Naive B cell (primary cell): ENCODE data around the gene DHX34. TPM values are rescaled to one million over a fixed set of nuclear protein-coding genes. Genes with fewer than 3 reads are reported as not detected.
"Not testable (repeated sequence)": the region's sequence is repeated elsewhere in the genome, so short reads cannot be mapped to it uniquely, and the experiment has no call there.

Source experiments
- ATAC-seq, 2 donors: fragments of 150-1000 bp; cut with Tn5 transposase; 2 replicates each; pipeline ENCODE4 v1.10.0; 2021; ENCODE audit warnings: low read depth in 2 of 2, mild to moderate bottlenecking in 2 of 2, moderate library complexity in 2 of 2
- DNase-seq: peaks from one replicate; pipeline ENCODE4 v3.0.0; 2022
- H3K27ac Mint-ChIP-seq, 6 donors: one replicate each; pipeline ENCODE4 v1.8.0; 2020 to 2022; ENCODE audit warnings: mild to moderate bottlenecking in 6 of 6, mixed read lengths in 6 of 6, moderate library complexity in 5 of 6, inconsistent platforms in 2 of 6
- H3K27me3 Mint-ChIP-seq, 3 donors: one replicate each; pipeline ENCODE4 v1.8.0; 2021 to 2022; ENCODE audit warnings: mixed read lengths in 3 of 3, mild to moderate bottlenecking in 1 of 3
- H3K36me3 Mint-ChIP-seq, 2 donors: one replicate each; pipeline ENCODE4 v1.8.0; 2020 to 2022; ENCODE audit warnings: mixed read lengths in 2 of 2, inconsistent platforms in 1 of 2, mild to moderate bottlenecking in 1 of 2
- H3K4me1 Mint-ChIP-seq, 3 donors: one replicate each; pipeline ENCODE4 v1.8.0; 2020 to 2022; ENCODE audit warnings: mixed read lengths in 3 of 3, inconsistent platforms in 1 of 3, mild to moderate bottlenecking in 1 of 3, moderate library complexity in 1 of 3
- H3K4me3 Mint-ChIP-seq, 8 donors: one replicate each; pipeline ENCODE4 v1.8.0; 2020 to 2022; ENCODE audit warnings: mild to moderate bottlenecking in 8 of 8, mixed read lengths in 8 of 8, moderate library complexity in 8 of 8, inconsistent platforms in 2 of 8
- H3K9me3 Mint-ChIP-seq, 7 donors: one replicate each; pipeline ENCODE4 v1.8.0; 2020 to 2022; ENCODE audit warnings: mixed read lengths in 7 of 7, mild to moderate bottlenecking in 5 of 7, inconsistent platforms in 2 of 7, moderate library complexity in 1 of 7
- polyA plus RNA-seq, 6 donors: library from polyadenylated mRNA; unstranded; fragments of 300-500 nt; fragmentation: Illumina TruSeq; gene quantifications; one replicate each; pipeline ENCODE4 v1.2.3, GENCODE V29; 2021; ENCODE audit warnings: low read depth in 6 of 6

The DHX34 gene
- polyA plus RNA-seq, 6 donors from 2014 or later, result 3.0 to 13.3 (median 4.1) TPM; not detected in 1

- DNase-seq, result no peak
- peaks cover 0 to 24% of the 10 kb centered on the region in 2 donors for H3K36me3 Mint-ChIP-seq
- H3K27ac Mint-ChIP-seq, result no peak overlapping the region
- no peaks in the 10 kb centered on the region for H3K27me3 Mint-ChIP-seq
- ATAC-seq, result no peak
- H3K9me3 Mint-ChIP-seq, result peaks cover 0 to 3% (median 0%) of the 10 kb centered on the region in 7 donors
- peak overlapping the region in 1 of 8 donors; percentile 29 for H3K4me3 Mint-ChIP-seq
- peaks cover 9 to 15% (median 12%) of the 10 kb centered on the region in 3 donors for H3K4me1 Mint-ChIP-seq
These were observed 28.1 kb downstream of the DHX34 start for GRCh38 chr19:47377208-47377701.

GRCh38 chr19:47377801-47378200, 28.7 kb downstream of the DHX34 start:
- Mint-ChIP-seq H3K36me3 (peaks cover 0 to 22% of the 10 kb centered on the region in 2 donors), H3K27ac (no peak overlapping the region), H3K4me1 (peaks cover 11 to 18% (median 16%) of the 10 kb centered on the region in 3 donors), H3K27me3 (no peaks in the 10 kb centered on the region), H3K9me3 (peaks cover 0 to 3% (median 0%) of the 10 kb centered on the region in 7 donors), H3K4me3 (no peak overlapping the region)
- DNase-seq (no peak), ATAC-seq (no peak)

GRCh38 chr19:47378246-47378645, 29.1 kb downstream of the DHX34 start:
- ATAC-seq (no peak), DNase-seq (no peak)
- Mint-ChIP-seq H3K27me3 (no peaks in the 10 kb centered on the region), H3K36me3 (peaks cover 0 to 22% of the 10 kb centered on the region in 2 donors), H3K4me1 (peaks cover 14 to 22% (median 20%) of the 10 kb centered on the region in 3 donors), H3K27ac (no peak overlapping the region), H3K4me3 (no peak overlapping the region), H3K9me3 (peaks cover 0 to 3% (median 0%) of the 10 kb centered on the region in 7 donors)

- ATAC-seq, result no peak
- Mint-ChIP-seq H3K27me3 (no peaks in the 10 kb centered on the region), H3K4me1 (peaks cover 15 to 26% (median 25%) of the 10 kb centered on the region in 3 donors), H3K36me3 (peaks cover 0 to 22% of the 10 kb centered on the region in 2 donors), H3K27ac (no peak overlapping the region), H3K9me3 (peaks cover 0 to 3% (median 0%) of the 10 kb centered on the region in 7 donors), H3K4me3 (no peak overlapping the region)
- DNase-seq, result no peak
These were observed 30.3 kb downstream of the DHX34 start for GRCh38 chr19:47379381-47379938.

- Mint-ChIP-seq H3K27me3 (peaks cover 0 to under 1% (median 0%) of the 10 kb centered on the region in 3 donors), H3K4me3 (peak overlapping the region in 1 of 8 donors; percentile 25), H3K9me3 (peaks cover 0 to 3% (median 0%) of the 10 kb centered on the region in 7 donors), H3K4me1 (peaks cover 15 to 26% (median 25%) of the 10 kb centered on the region in 3 donors), H3K27ac (peak overlapping the region in 3 of 6 donors; percentile 15 to 53 (median 20)), H3K36me3 (peaks cover 0 to 22% of the 10 kb centered on the region in 2 donors)
- ATAC-seq, result no peak
- DNase-seq, result no peak
These were observed 31.4 kb downstream of the DHX34 start for GRCh38 chr19:47380559-47380958.

- Mint-ChIP-seq H3K4me3 (no peak overlapping the region), H3K36me3 (peaks cover 0 to 22% of the 10 kb centered on the region in 2 donors), H3K4me1 (peaks cover 15 to 26% (median 25%) of the 10 kb centered on the region in 3 donors), H3K9me3 (peaks cover 0 to 3% (median 0%) of the 10 kb centered on the region in 7 donors), H3K27ac (peak overlapping the region in 3 of 6 donors; percentile 53 to 81 (median 65)), H3K27me3 (peaks cover 0 to 4% (median 0%) of the 10 kb centered on the region in 3 donors)
- DNase-seq (no peak), ATAC-seq (no peak)
These were observed 32.0 kb downstream of the DHX34 start for GRCh38 chr19:47381121-47381520.

- peaks cover 0 to 22% of the 10 kb centered on the region in 2 donors for H3K36me3 Mint-ChIP-seq
- DNase-seq, result peak; percentile 14
- peak; percentile 74 to 83 for ATAC-seq
- H3K9me3 Mint-ChIP-seq, result peaks cover 0 to 3% (median 0%) of the 10 kb centered on the region in 7 donors
- H3K4me3 Mint-ChIP-seq, result peak overlapping the region in 3 of 8 donors; percentile 3 to 69 (median 15)
- H3K4me1 Mint-ChIP-seq, result peaks cover 15 to 26% (median 25%) of the 10 kb centered on the region in 3 donors
- H3K27me3 Mint-ChIP-seq, result peaks cover 0 to 4% (median 0%) of the 10 kb centered on the region in 3 donors
- H3K27ac Mint-ChIP-seq, result peak overlapping the region in 5 of 6 donors; percentile 65 to 81 (median 72)
These were observed 32.7 kb downstream of the DHX34 start for GRCh38 chr19:47381653-47382279.

GRCh38 chr19:47383890-47384289, 34.8 kb downstream of the DHX34 start:
- not testable (repeated sequence) for H3K27me3 Mint-ChIP-seq

GRCh38 chr19:47384533-47384932, 35.4 kb downstream of the DHX34 start:
- H3K27ac Mint-ChIP-seq, H3K27me3 Mint-ChIP-seq, H3K9me3 Mint-ChIP-seq, H3K4me3 Mint-ChIP-seq, DNase-seq, ATAC-seq: not testable (repeated sequence)
- H3K4me1 Mint-ChIP-seq, result peaks cover 15 to 26% (median 25%) of the 10 kb centered on the region in 3 donors
- H3K36me3 Mint-ChIP-seq, result peaks cover 0 to 22% of the 10 kb centered on the region in 2 donors

More at GRCh38 chr19:47383890-47384289, 34.8 kb downstream of the DHX34 start:
- not testable (repeated sequence) for DNase-seq, H3K4me3 Mint-ChIP-seq, H3K9me3 Mint-ChIP-seq, ATAC-seq
- H3K36me3 Mint-ChIP-seq, result peaks cover 0 to 22% of the 10 kb centered on the region in 2 donors
- peak overlapping the region in 1 of 6 donors; percentile 26 for H3K27ac Mint-ChIP-seq
- peaks cover 15 to 26% (median 25%) of the 10 kb centered on the region in 3 donors for H3K4me1 Mint-ChIP-seq

GRCh38 chr19:47386582-47386981, 37.5 kb downstream of the DHX34 start:
- not testable (repeated sequence) for DNase-seq, H3K4me3 Mint-ChIP-seq, H3K27ac Mint-ChIP-seq, H3K36me3 Mint-ChIP-seq, H3K9me3 Mint-ChIP-seq, ATAC-seq
- peaks cover 11 to 26% (median 21%) of the 10 kb centered on the region in 3 donors for H3K4me1 Mint-ChIP-seq
- H3K27me3 Mint-ChIP-seq, result peaks cover 4 to 16% (median 7%) of the 10 kb centered on the region in 3 donors

- Mint-ChIP-seq H3K27me3 (peaks cover 4 to 18% (median 8%) of the 10 kb centered on the region in 3 donors), H3K4me1 (peaks cover 5 to 20% (median 14%) of the 10 kb centered on the region in 3 donors)
- H3K4me3 Mint-ChIP-seq, DNase-seq, H3K27ac Mint-ChIP-seq, ATAC-seq, H3K36me3 Mint-ChIP-seq, H3K9me3 Mint-ChIP-seq: not testable (repeated sequence)
These were observed 38.5 kb downstream of the DHX34 start for GRCh38 chr19:47387623-47388022.

GRCh38 chr19:47388721-47389120, 39.6 kb downstream of the DHX34 start:
- H3K36me3 Mint-ChIP-seq, H3K4me3 Mint-ChIP-seq, DNase-seq, H3K27ac Mint-ChIP-seq, H3K9me3 Mint-ChIP-seq, ATAC-seq: not testable (repeated sequence)
- Mint-ChIP-seq H3K4me1 (peaks cover 0 to 12% (median 6%) of the 10 kb centered on the region in 3 donors), H3K27me3 (peaks cover 5 to 28% (median 19%) of the 10 kb centered on the region in 3 donors)

GRCh38 chr19:47389150-47389556, 40.0 kb downstream of the DHX34 start:
- ATAC-seq (no peak), DNase-seq (no peak)
- Mint-ChIP-seq H3K27me3 (peaks cover 10 to 33% (median 24%) of the 10 kb centered on the region in 3 donors), H3K27ac (no peak overlapping the region), H3K9me3 (no peaks in the 10 kb centered on the region), H3K4me1 (peaks cover 0 to 11% (median 6%) of the 10 kb centered on the region in 3 donors), H3K4me3 (no peak overlapping the region), H3K36me3 (no peaks in the 10 kb centered on the region)
